Activated T-cell treated with anti-CD3 and anti-CD28 coated beads, Interleukin-2, amount 50 U/mL, for 72 hours (primary cell): ENCODE data around the gene ZBTB2. TPM values are rescaled to one million over a fixed set of nuclear protein-coding genes. Genes with fewer than 3 reads are reported as not detected.

Source experiments
- total RNA-seq, 2 donors: library from RNA; stranded (reverse); gene quantifications; one replicate each; pipeline ENCODE4 v1.2.3, GENCODE V29; 2022

ZBTB2 gene
- total RNA-seq, 2 donors from 2014 or later, result 24.3 to 27.7 TPM

Other genes starting within 250 kb of the ZBTB2 start
- 10 to 100 TPM; 10.0 to 10.6 TPM for gene AKAP12, start 151.6 kb downstream of the ZBTB2 start, total RNA-seq
- gene RMND1, start 60.6 kb upstream of the ZBTB2 start, total RNA-seq, result 10 to 100 TPM; 22.7 to 26.6 TPM
- gene CCDC170, start 102.5 kb upstream of the ZBTB2 start, total RNA-seq, result not detected